ENCODE data around the gene KCNH4.
"Not testable (repeated sequence)": the region's sequence is repeated elsewhere in the genome, so short reads cannot be mapped to it uniquely, and the experiment has no call there.

KCNH4 gene

DNA sequence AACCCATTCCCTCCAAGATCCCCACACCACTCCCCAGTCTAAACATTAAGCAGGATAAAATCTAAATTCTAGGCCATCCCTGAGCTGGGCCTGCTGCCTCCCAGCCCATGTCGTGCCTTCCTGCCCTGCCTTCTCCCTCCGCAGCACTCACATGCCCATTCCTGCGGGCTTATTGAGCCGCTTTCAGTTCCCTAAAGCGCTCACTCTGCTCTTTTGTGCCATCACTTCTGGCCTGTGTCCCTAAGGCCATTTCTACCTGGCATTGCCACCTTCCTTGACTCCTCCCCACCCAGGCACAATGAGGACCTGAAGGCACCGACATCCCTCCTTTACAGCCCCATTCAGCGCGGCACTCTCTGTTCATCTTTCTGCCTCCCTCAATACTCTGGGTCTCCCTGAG, 13.1 kb downstream of the KCNH4 start:
- DNase-seq (no peak), ATAC-seq (no peak)
- Mint-ChIP-seq H3K4me1 (peaks cover 6% of the 10 kb centered on the region), H3K9me3 (no peaks in the 10 kb centered on the region), H3K27me3 (no peaks in the 10 kb centered on the region), H3K4me3 (no peak overlapping the region), H3K27ac (peak overlapping the region in 1 of 2 donors; percentile 56)

DNA sequence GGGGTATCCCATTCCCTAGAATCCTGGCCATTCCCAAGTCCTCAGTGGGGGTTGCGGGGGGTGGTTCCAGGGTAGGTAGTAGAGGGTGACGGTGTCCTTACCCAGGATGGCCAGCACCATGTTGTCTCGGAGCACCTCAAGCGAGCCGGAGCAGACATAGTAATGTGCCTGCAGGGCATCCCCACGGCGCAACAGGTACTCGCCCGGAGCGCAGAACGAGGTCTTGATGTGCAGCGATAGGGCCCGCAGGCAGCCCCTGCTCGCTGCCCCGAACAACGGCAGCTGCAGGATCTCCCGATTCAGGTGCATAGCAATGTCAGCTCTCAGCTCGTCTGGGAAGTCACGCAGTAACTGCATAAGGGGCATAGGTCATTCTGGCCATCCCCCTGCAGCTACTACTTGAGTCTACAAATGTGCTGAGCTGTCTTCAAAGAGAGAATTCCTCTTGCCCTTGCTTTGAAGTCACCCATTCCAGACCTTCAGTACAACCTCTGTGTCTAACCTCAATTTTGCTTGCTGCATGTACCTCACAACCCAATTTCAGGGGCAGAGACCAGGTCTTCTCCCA, 14.7 kb downstream of the KCNH4 start:
- no peak overlapping the region for H3K4me3 Mint-ChIP-seq
- ATAC-seq = no peak
- H3K9me3 Mint-ChIP-seq = no peaks in the 10 kb centered on the region
- DNase-seq = no peak
- no peak overlapping the region for H3K27ac Mint-ChIP-seq
- no peaks in the 10 kb centered on the region for H3K27me3 Mint-ChIP-seq
- H3K4me1 Mint-ChIP-seq = peaks cover 6% of the 10 kb centered on the region

DNA sequence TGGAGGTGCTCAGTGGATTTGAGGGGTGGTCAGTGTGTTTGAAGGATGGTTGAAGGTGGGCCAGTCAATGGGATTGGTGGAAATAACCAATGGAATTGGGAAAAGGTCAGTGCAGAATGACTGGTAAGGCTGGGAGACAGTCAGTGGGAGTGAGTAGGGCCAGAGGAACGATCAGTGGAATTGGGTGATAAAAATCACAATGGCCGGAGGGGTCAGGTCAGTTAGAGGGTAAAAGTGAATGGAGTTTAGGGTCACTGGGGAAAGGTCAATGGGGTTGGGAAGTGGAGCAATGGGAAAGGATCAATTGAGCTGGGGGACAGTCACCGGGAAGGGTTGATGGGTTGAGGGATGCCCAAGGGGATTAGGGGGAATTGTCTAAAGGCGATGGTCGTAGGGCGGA, 15.2 kb downstream of the KCNH4 start:
- H3K27me3 Mint-ChIP-seq = no peaks in the 10 kb centered on the region

DNA sequence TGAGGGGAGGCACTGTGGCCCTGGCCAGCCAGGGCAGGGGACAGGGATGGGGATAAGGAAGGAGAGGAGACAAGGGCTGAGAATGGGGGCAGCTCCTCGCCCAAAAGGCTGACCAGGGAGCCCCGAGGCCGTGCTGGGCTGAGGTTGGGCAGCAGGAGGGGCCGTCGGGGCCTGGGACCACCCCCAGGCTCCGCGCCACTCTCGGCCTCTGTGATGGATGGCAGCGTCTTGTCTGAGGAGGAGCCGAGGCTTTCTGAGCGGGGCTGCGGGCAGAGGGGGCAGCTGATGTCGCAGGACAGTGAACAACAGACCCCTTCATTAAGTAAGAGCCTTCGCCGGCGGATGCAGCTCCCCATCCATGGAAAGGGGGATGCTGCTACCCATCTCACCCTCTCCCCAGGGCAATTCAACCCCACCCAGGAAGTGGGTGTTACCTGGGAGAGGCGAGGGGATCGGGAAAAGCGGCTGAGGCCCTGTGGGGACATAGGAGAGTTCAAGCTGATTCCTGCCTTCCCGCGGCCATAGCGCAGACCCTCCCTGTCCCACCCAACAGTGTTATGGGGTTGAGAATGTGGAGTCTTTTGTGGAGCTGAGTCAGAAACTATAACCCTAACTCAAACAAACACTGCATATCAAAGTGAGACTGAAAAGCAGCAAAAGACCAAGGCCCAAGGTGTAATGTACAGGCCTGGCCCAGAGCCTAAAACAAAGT, 17.1 kb downstream of the KCNH4 start:
- no peak overlapping the region for H3K27ac Mint-ChIP-seq
- H3K9me3 Mint-ChIP-seq = no peaks in the 10 kb centered on the region
- H3K4me3 Mint-ChIP-seq = no peak overlapping the region
- DNase-seq (no peak), ATAC-seq (no peak)
- H3K27me3 Mint-ChIP-seq = no peaks in the 10 kb centered on the region
- peaks cover 6% of the 10 kb centered on the region for H3K4me1 Mint-ChIP-seq

More for the DNA sequence above, 15.2 kb downstream of the KCNH4 start:
- DNase-seq = no peak
- no peak for ATAC-seq
- H3K27ac Mint-ChIP-seq = no peak overlapping the region
- no peak overlapping the region for H3K4me3 Mint-ChIP-seq
- no peaks in the 10 kb centered on the region for H3K9me3 Mint-ChIP-seq
- peaks cover 6% of the 10 kb centered on the region for H3K4me1 Mint-ChIP-seq

DNA sequence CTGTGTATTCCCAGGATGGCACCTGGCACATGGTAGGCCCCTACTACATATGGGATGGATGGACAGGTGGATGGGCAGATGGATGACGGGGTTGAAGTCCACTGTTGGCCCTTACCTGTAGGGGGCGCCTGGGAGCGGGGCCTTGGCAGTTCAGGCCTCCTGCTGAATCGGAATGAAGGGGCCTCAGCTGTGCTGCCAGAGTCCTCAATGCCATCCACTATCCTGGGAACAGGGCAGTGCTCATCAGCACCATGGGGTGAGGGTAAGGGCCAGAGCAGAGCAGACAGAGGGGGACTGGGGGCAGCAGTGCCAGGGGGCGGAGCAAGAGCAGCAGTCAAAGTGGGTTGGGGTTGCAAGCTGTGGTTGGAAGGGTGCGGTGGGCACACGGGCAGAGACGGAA, 17.8 kb downstream of the KCNH4 start:
- no peaks in the 10 kb centered on the region for H3K27me3 Mint-ChIP-seq
- ATAC-seq (peak; percentile 68), DNase-seq (peak; percentile 53 to 57)
- peaks cover 6% of the 10 kb centered on the region for H3K4me1 Mint-ChIP-seq
- H3K4me3 Mint-ChIP-seq = no peak overlapping the region
- H3K27ac Mint-ChIP-seq = peak overlapping the region; percentile 12 to 68
- H3K9me3 Mint-ChIP-seq = no peaks in the 10 kb centered on the region

DNA sequence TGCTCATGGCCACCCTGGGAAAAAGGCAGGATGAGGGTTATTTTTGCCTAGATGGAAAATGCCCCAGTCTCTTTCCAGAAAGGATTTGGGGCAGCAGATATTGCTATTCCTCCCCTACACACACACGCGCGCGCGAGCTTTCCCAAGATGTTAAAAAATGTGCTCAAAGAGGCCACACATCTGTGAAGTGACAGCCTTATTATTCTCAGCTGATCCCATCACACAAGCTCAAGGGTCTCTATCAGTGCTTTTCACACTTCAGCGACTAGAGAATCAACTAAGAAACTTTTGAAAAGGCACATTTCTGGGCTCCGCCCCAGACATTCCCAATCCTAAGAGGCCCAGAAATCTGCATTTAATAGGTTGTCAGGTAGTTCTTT, 20.4 kb downstream of the KCNH4 start:
- ATAC-seq = no peak
- DNase-seq = no peak
- Mint-ChIP-seq H3K4me3 (no peak overlapping the region), H3K4me1 (peaks cover 14% of the 10 kb centered on the region), H3K27ac (no peak overlapping the region), H3K9me3 (no peaks in the 10 kb centered on the region), H3K27me3 (no peaks in the 10 kb centered on the region)

DNA sequence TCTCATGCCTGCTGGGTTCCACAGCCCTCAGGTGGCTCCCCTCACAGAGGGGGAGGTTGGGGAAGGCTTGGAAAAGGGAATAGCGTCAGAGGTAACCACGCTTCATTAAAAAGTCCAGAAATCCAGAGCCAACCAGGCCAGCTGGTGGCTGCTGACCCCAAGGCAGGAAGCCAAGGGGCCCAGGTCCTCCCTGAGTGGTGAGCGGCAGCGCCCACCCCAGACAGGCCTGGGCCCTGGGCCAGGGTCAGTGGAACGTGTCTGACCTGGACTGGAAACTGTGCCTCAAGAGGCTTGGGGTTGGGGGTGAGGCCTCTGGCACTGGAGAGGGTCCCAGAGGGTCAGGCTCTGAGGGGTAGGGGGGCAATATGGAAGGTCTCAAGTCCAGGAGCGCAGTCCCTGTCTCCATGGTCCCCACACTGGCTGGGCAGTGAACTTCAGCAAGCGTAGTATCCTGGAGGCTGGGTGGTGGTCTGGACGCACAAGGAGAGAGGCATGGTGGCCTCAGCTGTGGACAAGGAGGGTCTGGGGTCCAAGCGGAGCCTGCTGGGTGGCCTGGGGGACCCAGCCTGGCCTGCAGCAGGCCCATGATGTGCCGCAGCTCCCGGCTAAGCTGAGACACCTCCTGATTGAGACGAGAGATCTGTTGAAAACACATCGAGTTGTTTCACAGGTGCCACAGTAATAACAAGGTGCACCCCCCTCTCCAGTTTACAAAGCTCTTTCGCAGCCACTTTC, 21.0 kb downstream of the KCNH4 start:
- H3K27ac Mint-ChIP-seq = no peak overlapping the region
- DNase-seq (no peak), ATAC-seq (no peak)
- H3K27me3 Mint-ChIP-seq = no peaks in the 10 kb centered on the region
- no peak overlapping the region for H3K4me3 Mint-ChIP-seq
- no peaks in the 10 kb centered on the region for H3K9me3 Mint-ChIP-seq
- H3K4me1 Mint-ChIP-seq = peaks cover 19% of the 10 kb centered on the region

DNA sequence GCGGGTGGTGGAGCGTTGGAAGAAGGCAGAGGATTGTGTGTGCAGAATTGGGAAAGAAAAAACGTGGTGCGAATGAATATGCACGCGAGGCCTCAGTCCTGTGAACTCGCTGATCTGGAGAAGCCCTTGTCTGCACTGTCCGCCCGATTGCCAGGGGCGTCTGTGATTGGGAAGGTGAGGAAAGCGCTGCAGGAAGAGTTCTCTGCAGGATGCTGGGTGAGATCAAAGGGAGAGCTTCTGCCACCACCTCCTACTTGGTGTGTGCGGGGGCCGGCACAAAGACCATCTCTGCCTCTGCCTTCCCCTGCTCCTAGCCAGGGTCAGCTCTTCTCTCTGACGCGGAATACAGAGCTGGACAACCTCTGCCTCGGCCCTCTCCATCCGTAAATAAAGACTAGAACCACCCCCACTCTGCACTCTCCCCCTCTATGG, 25.3 kb downstream of the KCNH4 start:
- no peak for DNase-seq
- ATAC-seq = no peak
- Mint-ChIP-seq H3K9me3 (no peaks in the 10 kb centered on the region), H3K27ac (peak overlapping the region in 1 of 2 donors; percentile 97), H3K4me1 (peaks cover 47% of the 10 kb centered on the region), H3K4me3 (peak overlapping the region; percentile 78 to 94), H3K27me3 (no peaks in the 10 kb centered on the region)

DNA sequence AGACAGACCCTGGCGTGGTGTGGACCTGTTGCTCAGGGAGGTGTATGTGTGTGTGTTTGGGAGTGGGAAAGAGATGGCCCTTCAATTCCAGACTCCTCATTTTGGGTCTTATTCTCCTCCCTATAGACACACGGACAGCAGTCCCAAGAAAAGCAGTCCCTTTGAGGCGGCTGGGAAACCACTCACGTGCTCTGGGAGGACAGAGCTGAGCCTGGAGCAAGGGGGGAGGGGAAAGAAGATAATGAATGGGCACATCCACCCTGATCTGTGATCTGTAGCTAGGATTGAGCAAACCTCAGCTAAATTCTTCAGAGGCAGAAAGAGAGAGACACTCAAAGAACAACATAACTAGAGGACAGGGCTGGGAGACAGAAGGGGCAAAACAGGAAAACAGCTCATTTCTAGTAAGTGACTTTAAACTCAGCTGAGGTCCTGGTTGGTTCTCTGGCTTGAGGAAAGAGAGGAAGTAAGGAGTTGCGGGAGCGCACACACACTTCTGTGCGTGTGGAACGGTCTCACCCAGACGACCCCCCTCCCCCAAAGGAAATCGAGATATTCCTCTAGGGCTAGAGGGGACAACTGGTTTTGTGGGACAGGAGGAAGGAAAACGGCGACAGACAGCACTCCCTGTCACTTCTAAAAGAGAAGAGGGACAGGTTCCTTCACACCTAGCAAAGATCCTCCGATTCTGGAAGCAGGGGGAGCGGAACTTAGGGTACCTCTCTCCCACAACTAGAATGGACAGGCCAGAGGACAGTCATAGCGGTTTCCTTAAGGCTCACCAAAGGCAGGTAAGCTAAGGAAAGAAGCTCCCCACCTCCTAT, 26.8 kb downstream of the KCNH4 start:
- H3K27me3 Mint-ChIP-seq = no peaks in the 10 kb centered on the region
- no peaks in the 10 kb centered on the region for H3K9me3 Mint-ChIP-seq
- peak overlapping the region; percentile 78 to 94 for H3K4me3 Mint-ChIP-seq
- DNase-seq = no peak
- peaks cover 47% of the 10 kb centered on the region for H3K4me1 Mint-ChIP-seq
- ATAC-seq = no peak
- peak overlapping the region; percentile 90 to 97 for H3K27ac Mint-ChIP-seq

DNA sequence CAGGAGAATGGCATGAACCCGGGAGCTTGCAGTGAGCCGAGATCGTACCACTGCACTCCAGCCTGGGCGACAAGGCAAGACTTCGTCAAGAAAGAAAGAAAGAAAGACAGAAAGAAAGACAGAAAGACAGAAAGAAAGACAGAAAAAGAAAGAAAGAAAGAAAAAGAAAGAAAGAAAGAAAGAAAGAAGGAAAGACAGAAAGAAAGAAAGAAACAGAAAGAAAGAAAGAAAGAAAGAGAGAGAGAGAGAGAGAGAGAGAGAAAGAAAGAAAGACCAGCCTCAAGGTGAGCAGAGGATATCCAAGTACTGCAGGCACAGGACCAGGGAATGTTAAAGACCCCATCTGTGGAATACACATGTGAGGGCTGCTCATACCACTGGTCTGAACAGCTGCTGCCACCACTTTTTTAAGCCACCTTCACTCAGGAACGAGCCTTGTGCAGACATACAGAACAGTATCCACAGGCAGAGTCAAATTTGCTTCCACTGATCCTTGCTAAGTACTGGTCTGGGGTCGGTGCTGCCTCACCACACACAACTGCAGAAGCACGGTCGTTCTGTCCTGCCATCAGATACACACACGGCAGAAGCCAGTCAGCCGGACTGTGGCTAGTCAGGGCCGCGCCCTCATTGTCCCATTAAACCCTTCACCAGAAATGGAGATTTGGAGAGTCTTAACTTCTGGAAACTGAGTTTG, 33.9 kb downstream of the KCNH4 start:
- Mint-ChIP-seq H3K4me3 (no peak overlapping the region), H3K9me3 (no peaks in the 10 kb centered on the region), H3K27ac (no peak overlapping the region), H3K4me1 (peaks cover 32% of the 10 kb centered on the region), H3K27me3 (no peaks in the 10 kb centered on the region)
- no peak for ATAC-seq
- no peak for DNase-seq

DNA sequence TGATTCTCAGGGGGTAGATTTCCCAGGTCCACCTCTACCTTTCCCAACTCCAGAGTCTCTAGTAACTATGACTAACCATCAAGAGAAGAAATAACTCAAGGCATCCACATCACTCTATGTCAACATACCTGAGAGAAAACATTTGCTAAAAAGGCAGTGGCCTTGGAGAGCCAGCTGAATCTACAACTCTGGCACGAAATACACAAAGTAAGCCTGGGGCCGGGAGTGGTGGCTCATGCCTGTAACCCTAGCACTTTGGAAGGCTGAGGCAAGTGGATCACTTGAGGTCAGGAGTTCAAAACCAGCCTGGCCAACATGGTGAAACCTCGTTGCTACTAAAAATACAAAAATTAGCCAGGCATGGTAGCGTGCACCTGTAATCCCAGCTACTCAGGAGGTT, 37.8 kb downstream of the KCNH4 start:
- Mint-ChIP-seq H3K4me1 (peaks cover 30% of the 10 kb centered on the region), H3K27ac (peak overlapping the region in 1 of 2 donors; percentile 65)
- not testable (repeated sequence) for H3K27me3 Mint-ChIP-seq, H3K9me3 Mint-ChIP-seq, H3K4me3 Mint-ChIP-seq, ATAC-seq, DNase-seq

DNA sequence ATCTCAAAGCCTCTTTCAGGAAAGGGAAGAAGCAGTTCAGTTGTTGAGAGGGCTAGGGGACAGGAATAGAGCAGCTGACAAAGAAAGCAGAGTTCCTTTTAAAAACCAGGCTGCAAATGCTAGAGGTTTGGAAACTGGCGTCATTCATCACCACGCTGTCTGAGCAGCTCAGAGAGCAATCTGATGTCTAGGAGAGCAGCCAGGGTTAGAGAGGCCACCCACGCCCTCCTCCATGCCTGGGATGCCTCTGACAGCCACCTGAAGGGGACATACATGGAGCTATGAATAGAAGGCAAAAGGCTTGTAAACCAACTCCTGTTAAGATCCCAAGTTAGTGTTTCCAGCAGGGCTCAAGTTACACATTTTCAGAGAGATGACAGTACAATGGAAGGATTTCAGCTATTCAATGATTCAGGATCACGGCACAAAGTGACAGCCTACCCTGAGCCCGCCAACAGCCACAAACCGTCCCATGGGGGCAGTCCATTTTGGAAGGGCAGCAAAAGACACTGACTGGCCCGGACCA, 38.5 kb downstream of the KCNH4 start:
- Mint-ChIP-seq H3K9me3 (no peaks in the 10 kb centered on the region), H3K27ac (peak overlapping the region; percentile 12 to 65), H3K4me3 (no peak overlapping the region), H3K4me1 (peaks cover 33% of the 10 kb centered on the region), H3K27me3 (no peaks in the 10 kb centered on the region)
- no peak for DNase-seq
- no peak for ATAC-seq

DNA sequence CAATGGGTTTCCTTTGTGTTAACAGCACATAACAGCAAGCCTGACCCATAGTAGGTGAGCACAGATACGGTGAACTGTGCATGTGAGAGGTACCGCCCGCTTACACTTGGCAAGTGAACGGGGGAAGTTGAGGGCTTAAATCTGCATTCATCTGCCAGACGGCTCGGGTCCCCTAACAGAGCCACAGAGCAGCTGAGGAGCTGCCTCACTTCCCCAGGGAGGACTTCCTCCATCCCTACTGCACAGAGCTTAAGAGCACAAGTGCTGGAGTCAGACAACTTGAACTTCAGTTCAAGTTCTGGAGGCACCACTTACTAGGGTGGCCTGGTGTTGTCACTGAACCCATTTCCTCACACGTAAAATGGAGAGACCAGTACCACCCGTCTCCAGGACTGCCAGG, 39.6 kb downstream of the KCNH4 start:
- no peak overlapping the region for H3K27ac Mint-ChIP-seq
- ATAC-seq (no peak), DNase-seq (no peak)
- no peaks in the 10 kb centered on the region for H3K27me3 Mint-ChIP-seq
- no peaks in the 10 kb centered on the region for H3K9me3 Mint-ChIP-seq
- H3K4me3 Mint-ChIP-seq = no peak overlapping the region
- peaks cover 41% of the 10 kb centered on the region for H3K4me1 Mint-ChIP-seq

DNA sequence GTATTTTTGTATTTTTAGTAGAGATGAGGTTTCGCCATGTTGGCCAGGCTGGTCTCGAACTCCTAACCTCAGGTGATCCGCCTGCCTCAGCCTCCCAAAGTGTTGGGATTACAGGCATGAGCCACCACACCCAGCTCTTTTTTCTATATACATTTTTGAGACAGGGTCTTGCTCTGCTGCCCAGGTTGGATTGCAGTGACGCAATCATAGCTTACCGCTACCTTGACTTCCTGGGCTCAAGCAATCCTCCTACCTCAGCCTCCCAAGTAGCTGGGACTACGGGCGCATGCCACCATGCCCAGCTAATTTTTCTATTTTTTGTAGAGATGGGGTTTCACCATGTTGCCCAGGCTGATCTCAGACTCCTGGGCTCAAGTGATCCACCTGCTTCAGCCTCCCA, 40.3 kb downstream of the KCNH4 start:
- not testable (repeated sequence) for DNase-seq, H3K27me3 Mint-ChIP-seq, ATAC-seq, H3K27ac Mint-ChIP-seq, H3K9me3 Mint-ChIP-seq, H3K4me3 Mint-ChIP-seq
- peaks cover 48% of the 10 kb centered on the region for H3K4me1 Mint-ChIP-seq
